ENCODE results near the gene EGLN3. TPM values are rescaled to one million over a fixed set of nuclear protein-coding genes. Genes with fewer than 3 reads are reported as not detected.

EGLN3 gene
- polyA plus RNA-seq, 2 of the 4 experiments (the other 2 are of a cell fraction), result 3.5 to 15.4 TPM

DNA sequence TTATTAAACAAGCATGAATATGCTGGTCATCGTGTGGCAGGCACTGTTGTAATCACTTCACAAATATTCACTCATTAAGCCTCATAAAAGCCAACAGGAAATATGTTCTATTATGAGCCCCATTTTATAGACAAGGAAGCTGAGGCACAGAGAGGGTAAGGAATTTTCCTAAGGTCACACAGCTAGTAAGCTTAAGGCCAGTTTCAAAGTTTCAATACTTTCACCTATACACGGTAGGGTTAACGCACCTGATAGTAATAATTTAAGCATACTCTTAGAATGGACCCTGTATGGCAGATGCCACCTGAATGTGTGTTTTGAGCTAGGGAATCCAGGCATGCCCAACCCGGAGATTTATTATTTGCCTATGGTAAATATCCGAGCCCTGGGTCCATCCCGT, 39.8 kb downstream of the EGLN3 start:
- DNase-seq (ENCODE audit: low read depth in 1 of 2, low spot score in 1 of 2) (no peak), ATAC-seq (no peak), FAIRE-seq (no peak)
- Histone ChIP-seq H3K4me2 (no peak overlapping the region), H3K4me1 (peaks cover 11% of the 10 kb centered on the region), H3K4me3 (no peak overlapping the region), H3K27ac (no peak overlapping the region), H3K9me3 (no peaks in the 10 kb centered on the region)
- POLR2A ChIA-PET, result no interaction called here
- TF ChIP-seq TP53 (CRISPR knock-in tag; IDR thresholded peaks at IDR 0.05) (no peak), ZNF302 (CRISPR knock-in tag; IDR thresholded peaks at IDR 0.05) (no peak), RNF2 (IDR thresholded peaks at IDR 0.05; ENCODE audit: borderline replicate concordance, low read depth) (no peak), BHLHE40 (IDR thresholded peaks at IDR 0.05; ENCODE audit: low read depth, low read length) (no peak), SREBF2 (IDR thresholded peaks at IDR 0.05) (no peak), MYC (IDR thresholded peaks at IDR 0.05; ENCODE audit: borderline replicate concordance, low read length) (no peak), HES2 (IDR thresholded peaks at IDR 0.05) (no peak), HOXA7 (CRISPR knock-in tag; IDR thresholded peaks at IDR 0.05) (no peak), RCOR1 (IDR thresholded peaks at IDR 0.05; ENCODE audit: low read depth, low read length) (no peak)
- 74% methylated on average over 6 of the region's 6 CpGs for WGBS (ENCODE audit: missing lambda C conversion rate)
- CTCF ChIA-PET, result interaction anchor here (1.5 kb wide), 1 partner anchor 413 kb away, joined by 4 read pairs; no protein-coding TSS in a partner anchor

DNA sequence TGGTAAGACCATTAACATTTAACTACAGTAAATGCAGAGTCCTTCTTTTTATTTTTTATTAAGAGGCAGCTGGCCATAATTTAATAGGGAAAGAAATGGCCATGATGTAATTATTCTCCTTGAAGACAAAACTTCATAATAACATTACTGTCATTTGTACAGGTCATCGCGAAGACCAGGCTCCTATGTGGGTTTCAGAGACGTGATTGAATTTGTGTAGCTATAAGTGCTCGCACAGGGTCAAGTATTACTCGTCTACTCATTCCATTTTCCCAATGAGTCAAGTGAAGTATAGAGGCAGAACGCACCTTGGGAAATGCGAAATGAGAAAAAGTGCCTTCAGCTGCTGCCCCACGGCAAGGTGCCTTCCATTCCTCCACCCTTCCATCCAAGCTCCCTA, 40.4 kb downstream of the EGLN3 start:
- DNase-seq (ENCODE audit: low read depth in 1 of 2, low spot score in 1 of 2), result no peak
- H3K4me2 ChIP-seq, result no peak overlapping the region
- TF ChIP-seq KDM1A (IDR thresholded peaks at IDR 0.05; ENCODE audit: low read depth) (no peak), CEBPB (IDR thresholded peaks at IDR 0.05) (no peak), FOSB (CRISPR knock-in tag; IDR thresholded peaks at IDR 0.05) (no peak), ZSCAN20 (CRISPR knock-in tag; IDR thresholded peaks at IDR 0.05) (no peak), MYC (IDR thresholded peaks at IDR 0.05; ENCODE audit: borderline replicate concordance, low read length) (no peak), JUNB (IDR thresholded peaks at IDR 0.05) (no peak), E2F6 (IDR thresholded peaks at IDR 0.05; ENCODE audit: borderline replicate concordance, low read depth) (no peak), TP53 (CRISPR knock-in tag; IDR thresholded peaks at IDR 0.05) (no peak), SMC3 (IDR thresholded peaks at IDR 0.05) (no peak), ZNF302 (CRISPR knock-in tag; IDR thresholded peaks at IDR 0.05) (no peak), JUN (IDR thresholded peaks at IDR 0.05) (no peak), GATA3 (IDR thresholded peaks at IDR 0.05; ENCODE audit: borderline replicate concordance) (no peak)
- TF ChIP-seq, protein P1, sequence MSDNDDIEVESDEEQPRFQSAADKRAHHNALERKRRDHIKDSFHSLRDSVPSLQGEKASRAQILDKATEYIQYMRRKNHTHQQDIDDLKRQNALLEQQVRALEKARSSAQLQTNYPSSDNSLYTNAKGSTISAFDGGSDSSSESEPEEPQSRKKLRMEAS (IDR thresholded peaks at IDR 0.05), result no peak
- TF ChIP-seq, protein P2, sequence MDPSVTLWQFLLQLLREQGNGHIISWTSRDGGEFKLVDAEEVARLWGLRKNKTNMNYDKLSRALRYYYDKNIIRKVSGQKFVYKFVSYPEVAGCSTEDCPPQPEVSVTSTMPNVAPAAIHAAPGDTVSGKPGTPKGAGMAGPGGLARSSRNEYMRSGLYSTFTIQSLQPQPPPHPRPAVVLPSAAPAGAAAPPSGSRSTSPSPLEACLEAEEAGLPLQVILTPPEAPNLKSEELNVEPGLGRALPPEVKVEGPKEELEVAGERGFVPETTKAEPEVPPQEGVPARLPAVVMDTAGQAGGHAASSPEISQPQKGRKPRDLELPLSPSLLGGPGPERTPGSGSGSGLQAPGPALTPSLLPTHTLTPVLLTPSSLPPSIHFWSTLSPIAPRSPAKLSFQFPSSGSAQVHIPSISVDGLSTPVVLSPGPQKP (IDR thresholded peaks at IDR 0.05; ENCODE audit: low read depth, low read length), result no peak
- TF ChIP-seq, protein P3, sequence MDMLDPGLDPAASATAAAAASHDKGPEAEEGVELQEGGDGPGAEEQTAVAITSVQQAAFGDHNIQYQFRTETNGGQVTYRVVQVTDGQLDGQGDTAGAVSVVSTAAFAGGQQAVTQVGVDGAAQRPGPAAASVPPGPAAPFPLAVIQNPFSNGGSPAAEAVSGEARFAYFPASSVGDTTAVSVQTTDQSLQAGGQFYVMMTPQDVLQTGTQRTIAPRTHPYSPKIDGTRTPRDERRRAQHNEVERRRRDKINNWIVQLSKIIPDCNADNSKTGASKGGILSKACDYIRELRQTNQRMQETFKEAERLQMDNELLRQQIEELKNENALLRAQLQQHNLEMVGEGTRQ (IDR thresholded peaks at IDR 0.05), result no peak
- WGBS (ENCODE audit: missing lambda C conversion rate), result 93% methylated on average over 8 of the region's 8 CpGs
- no peak for ATAC-seq
- no peak overlapping the region for H3K4me3 ChIP-seq
- CTCF ChIA-PET, result interaction anchor here (1.5 kb wide), 1 partner anchor 414 kb away, joined by 4 read pairs; no protein-coding TSS in a partner anchor
- H3K9me3 ChIP-seq, result no peaks in the 10 kb centered on the region
- peaks cover 7% of the 10 kb centered on the region for H3K4me1 ChIP-seq
- FAIRE-seq, result no peak
- H3K27ac ChIP-seq, result no peak overlapping the region
- POLR2A ChIA-PET, result no interaction called here

- ATAC-seq, result no peak
- no peak overlapping the region for H3K4me2 ChIP-seq
- no peak for FAIRE-seq
- 49% methylated on average over 6 of the region's 6 CpGs for WGBS (ENCODE audit: missing lambda C conversion rate)
- no peaks in the 10 kb centered on the region for H3K4me1 ChIP-seq
- H3K4me3 ChIP-seq, result no peak overlapping the region
- POLR2A ChIA-PET, result no interaction called here
- DNase-seq (ENCODE audit: low read depth in 1 of 2, low spot score in 1 of 2), result no peak
- H3K9me3 ChIP-seq, result no peaks in the 10 kb centered on the region
- TF ChIP-seq HOXA7 (CRISPR knock-in tag; IDR thresholded peaks at IDR 0.05), result no peak
- TF ChIP-seq HMGXB4 (CRISPR knock-in tag; IDR thresholded peaks at IDR 0.05; ENCODE audit: borderline replicate concordance), result no peak
- no peak for TF ChIP-seq MAFK (IDR thresholded peaks at IDR 0.05; ENCODE audit: partially characterized antibody)
- no peak overlapping the region for H3K27ac ChIP-seq
- CTCF ChIA-PET, result interaction anchor here (0.9 to 1.7 kb wide), 5 partner anchors 18 to 414 kb away, joined by 3 to 4 read pairs (median 3); no protein-coding TSS in a partner anchor
These were observed 41.3 kb downstream of the EGLN3 start for GRCh38 chr14:33909380-33910084.

Measured in A549 (cell line).